ENCODE data around the gene NUCB2.

- no peak for TF ChIP-seq EZH2 (IDR thresholded peaks at IDR 0.05; ENCODE audit: borderline replicate concordance, low read length)
- TF ChIP-seq, protein P1, sequence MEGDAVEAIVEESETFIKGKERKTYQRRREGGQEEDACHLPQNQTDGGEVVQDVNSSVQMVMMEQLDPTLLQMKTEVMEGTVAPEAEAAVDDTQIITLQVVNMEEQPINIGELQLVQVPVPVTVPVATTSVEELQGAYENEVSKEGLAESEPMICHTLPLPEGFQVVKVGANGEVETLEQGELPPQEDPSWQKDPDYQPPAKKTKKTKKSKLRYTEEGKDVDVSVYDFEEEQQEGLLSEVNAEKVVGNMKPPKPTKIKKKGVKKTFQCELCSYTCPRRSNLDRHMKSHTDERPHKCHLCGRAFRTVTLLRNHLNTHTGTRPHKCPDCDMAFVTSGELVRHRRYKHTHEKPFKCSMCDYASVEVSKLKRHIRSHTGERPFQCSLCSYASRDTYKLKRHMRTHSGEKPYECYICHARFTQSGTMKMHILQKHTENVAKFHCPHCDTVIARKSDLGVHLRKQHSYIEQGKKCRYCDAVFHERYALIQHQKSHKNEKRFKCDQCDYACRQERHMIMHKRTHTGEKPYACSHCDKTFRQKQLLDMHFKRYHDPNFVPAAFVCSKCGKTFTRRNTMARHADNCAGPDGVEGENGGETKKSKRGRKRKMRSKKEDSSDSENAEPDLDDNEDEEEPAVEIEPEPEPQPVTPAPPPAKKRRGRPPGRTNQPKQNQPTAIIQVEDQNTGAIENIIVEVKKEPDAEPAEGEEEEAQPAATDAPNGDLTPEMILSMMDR (conservative IDR thresholded peaks at IDR 0.05 in 1 of 2, IDR thresholded peaks at IDR 0.05 in 1 of 2; ENCODE audit: extremely low read depth in 1 of 2, insufficient read depth in 1 of 2, low read depth in 1 of 2, low read length in 2 of 2) = no peak
Measured at GRCh38 chr11:17343257-17343656, 66.7 kb downstream of the NUCB2 start.

All from mammary epithelial cell (primary cell).